NCI-H2029 (cell line): Measurements from ENCODE around the gene USP9X.
A peak's percentile ranks its signal among the peaks of the same experiment; 100 is the strongest.
"Not testable (repeated sequence)": the region's sequence is repeated elsewhere in the genome, so short reads cannot be mapped to it uniquely, and the experiment has no call there.

Source experiments
- DNase-seq: peaks from one replicate; lab custom pipeline; 2025; lab: John Stamatoyannopoulos, UW

The USP9X gene

GRCh38 chrX:41084893-41085511 lies at the start of gene USP9X:
TSS of gene USP9X (plus strand) at chrX:41085445. CDS start at chrX:41123629, 38,184 bp downstream.
- peak; percentile 73 for DNase-seq

- no peak for DNase-seq
These were observed 49.7 kb upstream of the USP9X start for GRCh38 chrX:41035582-41035981.

GRCh38 chrX:41036668-41037326 lies 48.4 kb upstream of the USP9X start:
- no peak for DNase-seq

- DNase-seq: no peak
These were observed 42.0 kb upstream of the USP9X start for GRCh38 chrX:41043196-41043595.

GRCh38 chrX:41043674-41044345 lies 41.4 kb upstream of the USP9X start:
- DNase-seq: no peak

- DNase-seq: no peak
These were observed 39.2 kb upstream of the USP9X start for GRCh38 chrX:41045960-41046567.

- no peak for DNase-seq
These were observed 37.2 kb upstream of the USP9X start for GRCh38 chrX:41047878-41048534.

- no peak for DNase-seq
These were observed 34.9 kb upstream of the USP9X start for GRCh38 chrX:41050359-41050758.

GRCh38 chrX:41051288-41051687 lies 34.0 kb upstream of the USP9X start:
- DNase-seq: no peak

GRCh38 chrX:41055740-41056139 lies 29.5 kb upstream of the USP9X start:
- DNase-seq: no peak

- DNase-seq: not testable (repeated sequence)
These were observed 22.0 kb upstream of the USP9X start for GRCh38 chrX:41063276-41063675.

GRCh38 chrX:41064018-41064417 lies 21.2 kb upstream of the USP9X start:
- DNase-seq: no peak

GRCh38 chrX:41066391-41066790 lies 18.9 kb upstream of the USP9X start:
- no peak for DNase-seq

GRCh38 chrX:41066969-41067368 lies 18.3 kb upstream of the USP9X start:
- DNase-seq: no peak

GRCh38 chrX:41067721-41068120 lies 17.5 kb upstream of the USP9X start:
- no peak for DNase-seq

GRCh38 chrX:41076742-41077141 lies 8.5 kb upstream of the USP9X start:
- no peak for DNase-seq

- DNase-seq: no peak
These were observed 3.4 kb upstream of the USP9X start for GRCh38 chrX:41081821-41082220.

GRCh38 chrX:41082783-41083182 lies 2.5 kb upstream of the USP9X start:
- no peak for DNase-seq

- peak; percentile 91 for DNase-seq
These were observed 977 bp upstream of the USP9X start for GRCh38 chrX:41084044-41084892.

- peak; percentile 37 for DNase-seq
These were observed 250 bp downstream of the USP9X start for GRCh38 chrX:41085512-41085877.

- peak; percentile 30 for DNase-seq
These were observed 807 bp downstream of the USP9X start for GRCh38 chrX:41085878-41086626.
